Neural progenitor cell (in vitro differentiated cells): ENCODE data around the gene TCTA. TPM values are rescaled to one million over a fixed set of nuclear protein-coding genes. Genes with fewer than 3 reads are reported as not detected.
"Not testable (repeated sequence)": the region's sequence is repeated elsewhere in the genome, so short reads cannot be mapped to it uniquely, and the experiment has no call there.

Experiments
- DNase-seq: peaks from one replicate; pipeline ENCODE4 v3.0.0-alpha.2; 2016; ENCODE audit warnings: low spot score
- H2AFZ ChIP-seq: fragments of 200-600 bp; sonication (generic); replicated peaks from 2 replicates; pipeline ENCODE4 v1.6.1; 2016; ENCODE audit warnings: antibody characterized with exemption
- H3F3A ChIP-seq: fragments of 200-600 bp; sonication (generic); 2 replicates; pipeline ENCODE4 v1.6.1; 2016; ENCODE audit warnings: antibody characterized with exemption, low read depth
- H3K27ac ChIP-seq: fragments of 200-600 bp; sonication (generic); 2 replicates; pipeline ENCODE4 v1.5.1; 2016; ENCODE audit warnings: mild to moderate bottlenecking
- H3K27me3 ChIP-seq: fragments of 200-600 bp; sonication (generic); 2 replicates; pipeline ENCODE4 v1.6.1; 2016; ENCODE audit warnings: mild to moderate bottlenecking, moderate library complexity
- H3K36me3 ChIP-seq: fragments of 200-600 bp; sonication (generic); 2 replicates; pipeline ENCODE4 v1.5.1; 2016
- H3K4me1 ChIP-seq: fragments of 200-600 bp; sonication (generic); 2 replicates; pipeline ENCODE4 v1.6.1; 2016; ENCODE audit warnings: mixed run types
- H3K4me2 ChIP-seq: fragments of 200-600 bp; sonication (generic); 2 replicates; pipeline ENCODE4 v1.6.1; 2016
- H3K4me3 ChIP-seq: fragments of 200-600 bp; sonication (generic); 2 replicates; pipeline ENCODE4 v1.5.1; 2016
- H3K79me2 ChIP-seq: fragments of 200-600 bp; sonication (generic); 2 replicates; pipeline ENCODE4 v1.6.1; 2016; ENCODE audit warnings: low read depth
- H3K9ac ChIP-seq: fragments of 200-600 bp; sonication (generic); 2 replicates; pipeline ENCODE4 v1.6.1; 2016
- H3K9me3 ChIP-seq: fragments of 200-600 bp; sonication (generic); 2 replicates; pipeline ENCODE4 v1.5.1; 2016; ENCODE audit warnings: low read depth
- H4K20me1 ChIP-seq: fragments of 200-600 bp; sonication (generic); 2 replicates; pipeline ENCODE4 v1.6.1; 2016; ENCODE audit warnings: low read depth
- H3K27ac Mint-ChIP-seq: 3 replicates; pipeline ENCODE4 v1.8.0; 2021; ENCODE audit warnings: mixed read lengths
- H3K27me3 Mint-ChIP-seq: 2 replicates; pipeline ENCODE4 v1.8.0; 2022; ENCODE audit warnings: low read depth, mild to moderate bottlenecking, inconsistent platforms, moderate library complexity, mixed read lengths; ENCODE audit not compliant: insufficient read depth
- H3K36me3 Mint-ChIP-seq: 3 replicates; pipeline ENCODE4 v1.8.0; 2021; ENCODE audit warnings: mixed read lengths
- H3K4me1 Mint-ChIP-seq: 3 replicates; pipeline ENCODE4 v1.8.0; 2021; ENCODE audit warnings: mixed read lengths
- H3K4me3 Mint-ChIP-seq: 3 replicates; pipeline ENCODE4 v1.8.0; 2021; ENCODE audit warnings: mild to moderate bottlenecking, moderate library complexity, mixed read lengths
- H3K9me3 Mint-ChIP-seq: 3 replicates; pipeline ENCODE4 v1.8.0; 2020; ENCODE audit warnings: mixed read lengths
- CTCF ChIP-seq: fragments of 200-600 bp; sonication (generic); IDR thresholded peaks from 2 replicates; pipeline ENCODE4 v1.5.1; 2017; ENCODE audit warnings: antibody characterized with exemption, mild to moderate bottlenecking
- EZH2 ChIP-seq: fragments of 200-600 bp; sonication (generic); IDR thresholded peaks from 2 replicates; pipeline ENCODE4 v1.6.1; 2017; ENCODE audit warnings: antibody characterized with exemption, mild to moderate bottlenecking, moderate library complexity
- EZH2phosphoT487 ChIP-seq: fragments of 200-600 bp; sonication (generic); IDR thresholded peaks from 2 replicates; pipeline ENCODE4 v1.6.1; 2017; ENCODE audit warnings: antibody characterized with exemption
- total RNA-seq: library from RNA; depleted of rRNA; stranded (reverse); fragments of >200 nt; gene quantifications from 2 replicates; pipeline ENCODE4 v1.2.3, GENCODE V29; 2015; ENCODE audit warnings: low replicate concordance

Gene TCTA
- total RNA-seq, 1 donor from 2014 or later = 1.4 TPM

GRCh38 chr3:49388289-49388820 lies 23.9 kb upstream of the TCTA start:
- peaks cover 92% of the 10 kb centered on the region for H4K20me1 ChIP-seq

GRCh38 chr3:49389297-49389696 lies 22.9 kb upstream of the TCTA start:
- Histone ChIP-seq H3K79me2 (peaks cover 100% of the 10 kb centered on the region), H4K20me1 (peaks cover 90% of the 10 kb centered on the region), H3K27me3 (no peaks in the 10 kb centered on the region), H3F3A (peaks cover 4% of the 10 kb centered on the region), H3K27ac (no peak overlapping the region), H3K4me1 (no peaks in the 10 kb centered on the region), H3K4me3 (no peak overlapping the region), H3K9me3 (no peaks in the 10 kb centered on the region), H3K4me2 (no peak overlapping the region), H3K9ac (no peak overlapping the region), H3K36me3 (no peaks in the 10 kb centered on the region), H2AFZ (no peak overlapping the region)
- peaks cover 16% of the 10 kb centered on the region for H3K36me3 Mint-ChIP-seq
- H3K27ac Mint-ChIP-seq = no peak overlapping the region
- no peak overlapping the region for H3K4me3 Mint-ChIP-seq
- no peaks in the 10 kb centered on the region for H3K9me3 Mint-ChIP-seq
- DNase-seq = no peak
- peaks cover 2% of the 10 kb centered on the region for H3K4me1 Mint-ChIP-seq
- H3K27me3 Mint-ChIP-seq = peaks cover 3% of the 10 kb centered on the region
- TF ChIP-seq EZH2 (no peak), EZH2phosphoT487 (no peak), CTCF (no peak)

More at GRCh38 chr3:49388289-49388820, 23.9 kb upstream of the TCTA start:
- H2AFZ ChIP-seq = no peak overlapping the region
- H3K27ac Mint-ChIP-seq = no peak overlapping the region
- H3K36me3 ChIP-seq = no peaks in the 10 kb centered on the region
- no peak overlapping the region for H3K27ac ChIP-seq
- H3K4me2 ChIP-seq = no peak overlapping the region
- no peaks in the 10 kb centered on the region for H3K27me3 ChIP-seq
- H3K4me3 Mint-ChIP-seq = no peak overlapping the region
- no peaks in the 10 kb centered on the region for H3K9me3 Mint-ChIP-seq
- H3K36me3 Mint-ChIP-seq = peaks cover 18% of the 10 kb centered on the region
- H3K4me1 ChIP-seq = no peaks in the 10 kb centered on the region
- DNase-seq = no peak
- no peak for TF ChIP-seq EZH2
- no peak for TF ChIP-seq EZH2phosphoT487
- no peak for TF ChIP-seq CTCF
- no peak overlapping the region for H3K9ac ChIP-seq
- no peaks in the 10 kb centered on the region for H3K9me3 ChIP-seq
- H3F3A ChIP-seq = peaks cover 4% of the 10 kb centered on the region
- no peak overlapping the region for H3K4me3 ChIP-seq
- H3K4me1 Mint-ChIP-seq = no peaks in the 10 kb centered on the region
- H3K27me3 Mint-ChIP-seq = peaks cover 3% of the 10 kb centered on the region
- H3K79me2 ChIP-seq = peaks cover 100% of the 10 kb centered on the region

GRCh38 chr3:49391310-49391709 lies 20.9 kb upstream of the TCTA start:
- H3K27ac Mint-ChIP-seq, H3K4me1 ChIP-seq, H3K27ac ChIP-seq, H3K9ac ChIP-seq, H3K4me3 Mint-ChIP-seq, H3K4me2 ChIP-seq, H3K4me3 ChIP-seq, H3K9me3 ChIP-seq, H3K27me3 ChIP-seq, H3K36me3 ChIP-seq, H3F3A ChIP-seq, H3K4me1 Mint-ChIP-seq, DNase-seq, H3K27me3 Mint-ChIP-seq, H3K9me3 Mint-ChIP-seq, H2AFZ ChIP-seq: not testable (repeated sequence)
- peaks cover 27% of the 10 kb centered on the region for H3K36me3 Mint-ChIP-seq
- Histone ChIP-seq H3K79me2 (peaks cover 100% of the 10 kb centered on the region), H4K20me1 (peaks cover 88% of the 10 kb centered on the region)

GRCh38 chr3:49397470-49397869 lies 14.8 kb upstream of the TCTA start:
- H4K20me1 ChIP-seq = peaks cover 84% of the 10 kb centered on the region
- H3K4me3 Mint-ChIP-seq = no peak overlapping the region
- TF ChIP-seq EZH2 (no peak), EZH2phosphoT487 (no peak), CTCF (no peak)
- no peaks in the 10 kb centered on the region for H3K36me3 ChIP-seq
- DNase-seq = peak; percentile 33
- no peak overlapping the region for H2AFZ ChIP-seq
- H3K27me3 ChIP-seq = no peaks in the 10 kb centered on the region
- peaks cover 3% of the 10 kb centered on the region for H3F3A ChIP-seq
- H3K27ac ChIP-seq = no peak overlapping the region
- H3K79me2 ChIP-seq = peaks cover 100% of the 10 kb centered on the region
- H3K4me1 ChIP-seq = no peaks in the 10 kb centered on the region
- H3K4me3 ChIP-seq = no peak overlapping the region
- no peak overlapping the region for H3K9ac ChIP-seq
- H3K27ac Mint-ChIP-seq = no peak overlapping the region
- peaks cover 3% of the 10 kb centered on the region for H3K9me3 Mint-ChIP-seq
- H3K4me2 ChIP-seq = no peak overlapping the region
- peaks cover 2% of the 10 kb centered on the region for H3K27me3 Mint-ChIP-seq
- H3K36me3 Mint-ChIP-seq = peaks cover 38% of the 10 kb centered on the region
- H3K9me3 ChIP-seq = no peaks in the 10 kb centered on the region
- peaks cover 16% of the 10 kb centered on the region for H3K4me1 Mint-ChIP-seq
